GM12873 (cell line): ENCODE data around the gene CCDC154.

Experiments
- TF ChIP-seq, protein P1 (sequence below): IDR thresholded peaks from 2 replicates; pipeline ENCODE4 v1.5.1; 2012; ENCODE audit warnings: low read depth, mild to moderate bottlenecking, moderate library complexity, low read length, control low read depth; ENCODE audit not compliant: insufficient read depth; ENCODE audit errors: missing control alignments

CCDC154 gene

DNA sequence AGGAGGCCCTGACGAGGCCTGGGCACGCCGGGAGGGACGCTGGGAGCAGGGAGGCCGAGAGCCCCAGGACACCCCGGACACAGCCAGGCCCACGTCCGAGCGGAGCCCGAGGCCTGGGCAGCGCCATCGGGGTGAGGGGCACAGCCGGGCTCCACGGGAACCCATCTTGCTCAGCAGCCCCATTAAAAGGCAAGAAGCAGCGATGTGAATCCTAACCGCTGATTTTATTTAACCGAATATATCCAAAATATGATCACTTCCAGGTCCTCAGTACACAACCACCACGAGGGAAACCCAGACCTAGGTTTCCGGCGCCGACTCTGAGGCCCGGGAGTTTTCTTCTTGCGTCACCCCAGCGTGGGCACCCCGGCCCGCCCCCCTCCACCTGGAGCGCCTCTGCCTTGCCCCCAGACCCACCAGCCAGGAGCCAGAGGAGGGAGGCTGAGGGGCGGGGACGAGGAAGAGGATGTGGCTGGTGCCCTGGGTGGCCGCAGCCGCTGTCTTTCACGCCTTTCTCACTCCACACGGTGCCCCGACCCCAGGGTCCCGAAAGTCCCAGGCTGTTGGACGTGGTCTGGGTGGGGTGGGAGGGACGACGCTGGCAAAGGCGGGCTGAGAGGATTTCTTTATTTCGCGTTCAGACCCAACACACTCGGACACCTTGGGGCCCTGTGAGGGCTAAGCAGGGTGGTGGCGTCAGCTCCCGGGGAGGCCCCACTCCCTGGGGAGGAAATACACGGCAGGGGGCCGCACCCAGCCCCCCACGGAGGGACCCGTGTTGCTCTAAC is 568 bp upstream of the CCDC154 start:
- TF ChIP-seq, protein P1, sequence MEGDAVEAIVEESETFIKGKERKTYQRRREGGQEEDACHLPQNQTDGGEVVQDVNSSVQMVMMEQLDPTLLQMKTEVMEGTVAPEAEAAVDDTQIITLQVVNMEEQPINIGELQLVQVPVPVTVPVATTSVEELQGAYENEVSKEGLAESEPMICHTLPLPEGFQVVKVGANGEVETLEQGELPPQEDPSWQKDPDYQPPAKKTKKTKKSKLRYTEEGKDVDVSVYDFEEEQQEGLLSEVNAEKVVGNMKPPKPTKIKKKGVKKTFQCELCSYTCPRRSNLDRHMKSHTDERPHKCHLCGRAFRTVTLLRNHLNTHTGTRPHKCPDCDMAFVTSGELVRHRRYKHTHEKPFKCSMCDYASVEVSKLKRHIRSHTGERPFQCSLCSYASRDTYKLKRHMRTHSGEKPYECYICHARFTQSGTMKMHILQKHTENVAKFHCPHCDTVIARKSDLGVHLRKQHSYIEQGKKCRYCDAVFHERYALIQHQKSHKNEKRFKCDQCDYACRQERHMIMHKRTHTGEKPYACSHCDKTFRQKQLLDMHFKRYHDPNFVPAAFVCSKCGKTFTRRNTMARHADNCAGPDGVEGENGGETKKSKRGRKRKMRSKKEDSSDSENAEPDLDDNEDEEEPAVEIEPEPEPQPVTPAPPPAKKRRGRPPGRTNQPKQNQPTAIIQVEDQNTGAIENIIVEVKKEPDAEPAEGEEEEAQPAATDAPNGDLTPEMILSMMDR, result no peak

DNA sequence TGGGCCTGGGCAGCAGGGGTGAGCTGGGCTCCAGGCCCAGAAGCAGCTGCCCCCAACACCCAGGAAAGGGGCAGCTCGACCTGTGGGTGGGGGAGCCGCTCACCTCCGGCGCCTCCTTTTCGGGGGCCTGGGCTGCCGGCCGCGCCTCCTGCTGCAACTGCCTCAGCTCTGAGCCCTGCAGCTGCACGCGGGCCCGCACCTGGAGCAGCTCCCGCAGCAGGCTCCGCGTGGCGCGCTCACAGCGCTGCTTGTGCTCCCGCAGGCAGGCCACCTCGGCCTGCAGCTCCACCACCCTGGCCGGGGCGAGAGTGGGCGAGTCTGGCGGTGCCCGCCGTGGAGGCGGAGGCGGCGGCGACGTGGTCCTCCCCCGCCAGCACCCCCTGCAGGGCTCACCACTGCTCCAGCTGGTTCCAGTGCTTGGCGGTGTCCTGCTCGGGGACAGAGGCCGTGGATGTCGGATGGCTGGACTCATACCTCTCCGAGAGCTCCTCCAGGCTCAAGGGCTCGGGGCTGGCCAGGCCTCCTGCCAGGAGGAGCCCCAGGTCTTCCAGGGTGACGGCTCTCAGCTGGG is 868 bp downstream of the CCDC154 start:
- TF ChIP-seq, protein P1, result no peak

DNA sequence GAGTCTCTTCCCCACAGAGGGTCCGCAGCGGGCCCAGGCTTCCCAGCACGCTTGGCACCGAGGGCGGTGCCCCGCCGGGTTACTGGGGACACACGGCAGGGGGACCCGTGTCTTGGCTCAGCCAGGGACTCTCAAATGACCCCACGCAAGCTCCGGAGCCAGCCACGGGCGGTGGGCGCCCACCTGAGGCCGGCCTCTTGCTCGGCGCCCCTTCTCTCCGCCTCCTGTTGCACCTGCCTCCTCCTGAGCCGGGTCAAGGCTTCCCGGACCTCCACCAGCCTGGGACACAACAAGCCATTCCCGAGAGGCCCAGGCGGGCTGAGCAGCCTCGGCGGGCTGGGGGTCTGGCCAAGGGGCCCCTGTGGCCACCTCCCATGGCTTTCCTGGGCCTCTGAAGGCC is 1.7 kb downstream of the CCDC154 start:
- TF ChIP-seq, protein P1, result no peak

DNA sequence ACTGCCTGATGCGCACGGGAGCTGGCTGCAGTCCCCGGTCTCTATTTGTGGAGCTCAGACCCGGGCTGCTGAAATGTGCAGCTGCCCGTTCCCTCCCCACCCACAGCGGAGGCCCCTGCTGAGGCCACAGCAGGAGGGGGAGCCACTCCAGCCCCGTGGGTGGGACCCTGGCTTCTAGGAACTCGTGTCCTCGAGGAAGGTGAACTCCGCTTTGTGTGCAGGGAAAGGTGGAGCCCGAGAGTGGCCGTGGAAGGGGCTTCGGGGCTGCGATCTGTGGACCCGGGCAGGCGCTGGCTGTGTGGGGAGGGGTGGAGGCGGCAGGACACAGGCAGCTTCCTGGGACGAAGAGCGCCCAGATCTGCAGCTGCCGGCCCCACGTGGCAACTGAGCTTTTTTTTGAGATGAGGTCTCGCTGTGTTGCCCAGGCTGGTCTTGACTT is 2.9 kb downstream of the CCDC154 start:
- TF ChIP-seq, protein P1, result no peak

DNA sequence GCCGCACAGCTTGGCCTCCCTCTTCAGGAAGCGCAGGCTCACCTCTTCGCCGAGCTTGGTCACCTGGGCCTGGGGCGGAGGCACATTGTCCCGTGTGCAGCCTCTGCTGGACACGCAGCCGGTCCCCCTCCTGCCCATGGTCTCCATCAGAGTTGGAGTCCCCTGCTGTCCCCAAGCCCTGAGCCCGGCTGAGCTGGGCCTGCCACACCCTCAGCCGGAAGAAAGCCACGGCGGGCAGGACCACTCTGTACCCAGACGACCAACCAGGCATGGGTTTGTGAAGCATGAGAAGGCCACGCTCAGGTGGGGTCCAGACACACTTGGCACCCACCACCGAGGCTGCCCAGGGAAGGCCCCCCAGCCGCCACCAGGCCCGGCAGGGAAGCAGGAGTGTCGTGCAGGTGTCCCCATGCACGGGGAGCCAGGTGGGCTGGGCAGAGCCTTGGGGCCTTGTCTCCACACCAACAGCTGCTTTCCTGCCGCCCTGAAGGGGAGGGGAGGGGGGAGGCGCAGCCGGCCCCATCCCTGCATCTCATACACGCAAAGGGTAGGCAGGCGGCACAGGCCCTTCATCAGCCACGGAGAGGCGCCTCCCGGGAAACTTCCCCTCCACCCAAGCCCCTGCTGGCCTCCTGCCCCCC is 5.2 kb downstream of the CCDC154 start:
- TF ChIP-seq, protein P1, result no peak

DNA sequence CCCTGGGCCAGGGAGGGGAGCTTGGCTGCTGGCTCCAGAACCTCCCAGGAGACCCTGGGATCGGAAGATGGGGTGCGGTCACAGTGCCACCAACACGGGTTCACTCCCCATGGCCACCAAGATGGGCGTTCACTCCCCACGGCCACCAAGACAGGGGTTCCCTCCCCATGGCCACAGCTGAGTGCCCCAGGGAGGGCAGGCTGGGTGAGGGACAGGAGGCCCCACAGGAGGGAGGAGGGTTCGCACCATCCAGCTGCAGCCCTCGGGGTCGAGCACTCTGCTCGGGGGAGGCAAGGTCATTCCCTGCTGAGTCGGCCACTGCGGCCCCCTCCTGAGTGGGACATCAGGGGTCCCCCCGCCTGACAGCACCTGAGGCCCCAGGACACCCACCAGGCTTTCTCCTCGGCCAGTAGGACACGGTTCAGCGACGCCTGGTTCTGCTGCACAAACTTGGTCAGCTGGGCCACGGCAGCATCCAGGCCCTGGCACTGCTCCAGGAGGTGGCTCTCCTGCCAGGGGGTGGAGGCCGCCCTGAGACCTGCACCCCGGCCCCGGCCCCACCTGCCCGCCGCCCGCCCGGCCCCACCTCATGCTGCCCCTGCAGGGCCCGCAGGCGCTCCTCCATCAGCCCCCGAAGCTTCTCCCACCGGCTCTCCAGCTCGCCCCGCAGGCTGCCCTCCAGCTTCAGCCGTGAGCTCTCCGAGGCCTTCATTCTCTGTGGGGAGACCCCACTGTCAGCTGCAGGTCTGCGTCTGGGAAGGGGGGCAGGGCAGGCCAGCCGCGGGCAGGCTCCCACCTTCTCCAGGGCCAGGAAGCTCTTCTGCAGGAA is 5.9 kb downstream of the CCDC154 start:
- TF ChIP-seq, protein P1, result no peak
